Stimulated activated CD4-positive, alpha-beta T cell treated with anti-CD3 and anti-CD28 coated beads, TNF-alpha, amount 100 ng/mL, for 1 hour (primary cell): ENCODE measurements around the gene RAVER1.
"Not testable (repeated sequence)": the region's sequence is repeated elsewhere in the genome, so short reads cannot be mapped to it uniquely, and the experiment has no call there.

Experiments
- DNase-seq, 3 donors: peaks; one replicate each; pipeline ENCODE4 v3.0.0-alpha.2; 2020; ENCODE audit warnings: low read depth in 3 of 3, low spot score in 1 of 3

Gene RAVER1

GRCh38 chr19:10291554-10292205 lies 41.6 kb downstream of the RAVER1 start:
- no peak for DNase-seq

- no peak for DNase-seq
These were observed 42.3 kb downstream of the RAVER1 start for GRCh38 chr19:10290876-10291553.

- DNase-seq, result no peak
These were observed 42.9 kb downstream of the RAVER1 start for GRCh38 chr19:10290357-10290875.

- DNase-seq, result no peak
These were observed 43.4 kb downstream of the RAVER1 start, which contains the start of gene ICAM5 for GRCh38 chr19:10289836-10290356. Gene ICAM5, plus strand, starts transcription at chr19:10289952. Its CDS starts 92 bp downstream, at chr19:10290044.

- no peak for DNase-seq
These were observed 44.0 kb downstream of the RAVER1 start for GRCh38 chr19:10289167-10289835.

GRCh38 chr19:10288662-10289166 lies 44.6 kb downstream of the RAVER1 start:
- DNase-seq, result no peak

- no peak for DNase-seq
These were observed 46.3 kb downstream of the RAVER1 start, which contains the start of gene ICAM4 for GRCh38 chr19:10286803-10287737. Gene ICAM4, plus strand, starts transcription at chr19:10286955. Its CDS starts 58 bp downstream, at chr19:10287013.

GRCh38 chr19:10285393-10285792 lies 47.9 kb downstream of the RAVER1 start:
- DNase-seq, result no peak

- no peak for DNase-seq
These were observed 48.4 kb downstream of the RAVER1 start for GRCh38 chr19:10284960-10285278.

GRCh38 chr19:10284065-10284959 lies 49.0 kb downstream of the RAVER1 start:
- no peak for DNase-seq

- no peak for DNase-seq
These were observed 49.8 kb downstream of the RAVER1 start for GRCh38 chr19:10283301-10284064.

- not testable (repeated sequence) for DNase-seq
These were observed 51.3 kb downstream of the RAVER1 start for GRCh38 chr19:10282043-10282442.

GRCh38 chr19:10279737-10280442 lies 53.4 kb downstream of the RAVER1 start:
- no peak for DNase-seq

GRCh38 chr19:10278935-10279334 lies 54.4 kb downstream of the RAVER1 start:
- no peak for DNase-seq

- no peak for DNase-seq
These were observed 55.3 kb downstream of the RAVER1 start for GRCh38 chr19:10277795-10278589.

- no peak for DNase-seq
These were observed 58.7 kb downstream of the RAVER1 start for GRCh38 chr19:10274589-10274988.

GRCh38 chr19:10271543-10272086 lies 61.7 kb downstream of the RAVER1 start:
- DNase-seq, result no peak
